ENCODE measurements around the gene RGS14. TPM values are rescaled to one million over a fixed set of nuclear protein-coding genes. Genes with fewer than 3 reads are reported as not detected.

The RGS14 gene
- total and polyA plus RNA-seq, 4 donors = 9.3 to 32.8 (median 23.1) TPM

DNA sequence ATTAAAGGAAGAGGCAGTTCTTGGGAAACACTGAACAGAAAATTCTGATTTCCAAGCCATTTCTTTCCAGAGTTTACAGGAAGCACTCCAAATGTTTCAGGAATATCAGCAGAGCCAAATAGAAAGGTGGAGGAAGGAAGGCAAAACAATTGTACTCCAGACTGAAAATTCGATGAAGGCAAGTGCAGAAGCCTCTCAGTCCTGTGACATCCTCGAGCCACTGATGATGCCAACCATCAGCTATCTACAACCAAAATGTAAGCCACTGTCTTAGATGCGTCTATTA lies 8.4 kb upstream of the RGS14 start:
- 60 to 80% methylated on average over 3 of the region's 3 CpGs for WGBS, 2 donors
- TF ChIP-seq, protein P1, sequence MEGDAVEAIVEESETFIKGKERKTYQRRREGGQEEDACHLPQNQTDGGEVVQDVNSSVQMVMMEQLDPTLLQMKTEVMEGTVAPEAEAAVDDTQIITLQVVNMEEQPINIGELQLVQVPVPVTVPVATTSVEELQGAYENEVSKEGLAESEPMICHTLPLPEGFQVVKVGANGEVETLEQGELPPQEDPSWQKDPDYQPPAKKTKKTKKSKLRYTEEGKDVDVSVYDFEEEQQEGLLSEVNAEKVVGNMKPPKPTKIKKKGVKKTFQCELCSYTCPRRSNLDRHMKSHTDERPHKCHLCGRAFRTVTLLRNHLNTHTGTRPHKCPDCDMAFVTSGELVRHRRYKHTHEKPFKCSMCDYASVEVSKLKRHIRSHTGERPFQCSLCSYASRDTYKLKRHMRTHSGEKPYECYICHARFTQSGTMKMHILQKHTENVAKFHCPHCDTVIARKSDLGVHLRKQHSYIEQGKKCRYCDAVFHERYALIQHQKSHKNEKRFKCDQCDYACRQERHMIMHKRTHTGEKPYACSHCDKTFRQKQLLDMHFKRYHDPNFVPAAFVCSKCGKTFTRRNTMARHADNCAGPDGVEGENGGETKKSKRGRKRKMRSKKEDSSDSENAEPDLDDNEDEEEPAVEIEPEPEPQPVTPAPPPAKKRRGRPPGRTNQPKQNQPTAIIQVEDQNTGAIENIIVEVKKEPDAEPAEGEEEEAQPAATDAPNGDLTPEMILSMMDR (IDR thresholded peaks at IDR 0.05; ENCODE audit: control extremely low read depth, extremely low read depth) = no peak
- Histone ChIP-seq H3K27me3 (ENCODE audit: control insufficient read depth in 3 of 3, insufficient read depth in 3 of 3, low read length in 2 of 3) (no peaks in the 10 kb centered on the region), H3K4me3 (no peak overlapping the region), H3K27ac (ENCODE audit: low read depth in 1 of 2, low read length in 1 of 2) (no peak overlapping the region), H3K9ac (ENCODE audit: insufficient read depth in 1 of 2, low read length in 2 of 2) (no peak overlapping the region), H3K4me1 (ENCODE audit: control insufficient read depth in 5 of 5, insufficient read depth in 5 of 5, low read length in 5 of 5) (peaks cover 4 to 18% (median 11%) of the 10 kb centered on the region in 5 donors), H3K36me3 (ENCODE audit: control insufficient read depth in 4 of 4, insufficient read depth in 4 of 4, low read length in 4 of 4) (peaks cover 0 to 18% (median 4%) of the 10 kb centered on the region in 4 donors), H3K9me3 (ENCODE audit: control insufficient read depth in 4 of 4, insufficient read depth in 3 of 4, low read length in 3 of 4) (no peaks in the 10 kb centered on the region)
- ATAC-seq (ENCODE audit: insufficient read depth, low FRiP score) = no peak
- no peak for DNase-seq

DNA sequence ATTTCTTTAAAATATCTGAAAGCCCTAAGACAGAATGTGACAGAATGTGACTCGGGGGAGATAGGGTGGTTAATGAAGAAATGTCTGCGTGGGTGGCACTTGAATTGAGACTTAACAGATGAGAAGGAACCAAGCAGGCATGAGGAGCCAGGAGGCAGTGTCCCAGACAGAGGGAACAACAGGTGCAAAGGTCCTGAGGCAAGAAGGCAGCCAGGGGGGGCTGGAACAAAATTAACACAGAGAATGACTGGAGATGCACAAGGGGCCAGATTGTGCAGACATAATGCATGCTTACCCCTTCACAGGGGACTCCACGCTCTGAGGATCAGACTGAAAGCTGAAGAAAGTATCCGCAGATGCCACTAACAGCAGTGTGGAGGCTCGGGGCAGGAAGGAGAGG lies 8.0 kb upstream of the RGS14 start:
- no peak for DNase-seq

DNA sequence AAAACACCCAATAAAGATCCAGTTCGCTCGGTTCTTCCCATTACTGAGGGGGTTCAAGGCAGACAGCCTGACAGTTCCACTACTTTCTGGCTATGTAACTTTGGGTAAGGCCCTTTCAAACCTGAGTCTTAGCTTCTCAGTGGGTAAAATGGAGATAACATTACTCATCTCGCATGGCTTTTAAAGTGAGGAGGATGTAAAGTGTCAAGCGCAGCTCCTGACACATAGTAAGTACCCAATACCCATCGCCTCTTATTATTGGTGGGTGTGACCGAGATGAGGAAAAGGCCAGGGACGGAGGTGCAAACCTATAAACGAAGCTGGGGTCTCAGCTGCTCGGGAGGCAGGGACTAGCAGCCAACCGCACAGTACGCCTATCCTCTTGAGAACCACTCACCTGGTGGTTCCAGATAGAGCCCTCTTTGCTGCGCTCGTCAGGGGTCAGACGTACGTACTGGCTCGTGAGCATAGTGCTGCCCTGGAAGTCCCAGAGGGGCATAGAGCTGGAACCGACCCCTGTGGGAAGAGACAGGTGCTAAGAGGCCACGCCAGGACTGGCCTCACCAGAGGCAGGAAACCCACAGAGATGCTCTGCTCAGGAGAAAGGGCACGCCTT lies 6.8 kb upstream of the RGS14 start:
- ATAC-seq (ENCODE audit: insufficient read depth, low FRiP score) = no peak
- H3K9me3 ChIP-seq (ENCODE audit: control insufficient read depth in 4 of 4, insufficient read depth in 3 of 4, low read length in 3 of 4) = no peaks in the 10 kb centered on the region
- peaks cover 0 to 18% (median 4%) of the 10 kb centered on the region in 4 donors for H3K36me3 ChIP-seq (ENCODE audit: control insufficient read depth in 4 of 4, insufficient read depth in 4 of 4, low read length in 4 of 4)
- peak overlapping the region; percentile 99 for H3K4me3 ChIP-seq
- peak overlapping the region; percentile 50 to 59 for H3K9ac ChIP-seq (ENCODE audit: insufficient read depth in 1 of 2, low read length in 2 of 2)
- H3K27me3 ChIP-seq (ENCODE audit: control insufficient read depth in 3 of 3, insufficient read depth in 3 of 3, low read length in 2 of 3) = peaks cover 0 to 2% (median 0%) of the 10 kb centered on the region in 3 donors
- peaks cover 4 to 18% (median 11%) of the 10 kb centered on the region in 5 donors for H3K4me1 ChIP-seq (ENCODE audit: control insufficient read depth in 5 of 5, insufficient read depth in 5 of 5, low read length in 5 of 5)
- DNase-seq = no peak
- TF ChIP-seq, protein P1 (IDR thresholded peaks at IDR 0.05; ENCODE audit: control extremely low read depth, extremely low read depth) = no peak
- 11 to 15% methylated on average over 19 of the region's 19 CpGs for WGBS, 2 donors
- peak overlapping the region; percentile 88 to 99 for H3K27ac ChIP-seq (ENCODE audit: low read depth in 1 of 2, low read length in 1 of 2)

More for the DNA sequence above, 8.0 kb upstream of the RGS14 start:
- no peak overlapping the region for H3K4me3 ChIP-seq
- ATAC-seq (ENCODE audit: insufficient read depth, low FRiP score) = no peak
- TF ChIP-seq, protein P1 (IDR thresholded peaks at IDR 0.05; ENCODE audit: control extremely low read depth, extremely low read depth) = no peak
- H3K27me3 ChIP-seq (ENCODE audit: control insufficient read depth in 3 of 3, insufficient read depth in 3 of 3, low read length in 2 of 3) = no peaks in the 10 kb centered on the region
- peaks cover 4 to 18% (median 11%) of the 10 kb centered on the region in 5 donors for H3K4me1 ChIP-seq (ENCODE audit: control insufficient read depth in 5 of 5, insufficient read depth in 5 of 5, low read length in 5 of 5)
- no peak overlapping the region for H3K27ac ChIP-seq (ENCODE audit: low read depth in 1 of 2, low read length in 1 of 2)
- no peaks in the 10 kb centered on the region for H3K9me3 ChIP-seq (ENCODE audit: control insufficient read depth in 4 of 4, insufficient read depth in 3 of 4, low read length in 3 of 4)
- WGBS, 2 donors = 87 to 93% methylated on average over 5 of the region's 5 CpGs
- peaks cover 0 to 18% (median 4%) of the 10 kb centered on the region in 4 donors for H3K36me3 ChIP-seq (ENCODE audit: control insufficient read depth in 4 of 4, insufficient read depth in 4 of 4, low read length in 4 of 4)
- H3K9ac ChIP-seq (ENCODE audit: insufficient read depth in 1 of 2, low read length in 2 of 2) = no peak overlapping the region

Measured in lung (tissue), 12 donors.